Osteoblast (primary cell): ENCODE results near the gene ADAMTS16. TPM values are rescaled to one million over a fixed set of nuclear protein-coding genes. Genes with fewer than 3 reads are reported as not detected.

Experiments
- DNase-seq: peaks from one replicate; pipeline ENCODE4 v3.0.0; 2011; ENCODE audit warnings: low spot score, mixed read lengths; ENCODE audit not compliant: insufficient read length; ENCODE audit errors: missing footprints
- H2AFZ ChIP-seq: 2 replicates; pipeline ENCODE4 v1.6.0; 2011; ENCODE audit warnings: mild to moderate bottlenecking, low read length
- H3K27ac ChIP-seq: 2 replicates; pipeline ENCODE4 v1.5.1; 2011; ENCODE audit warnings: mild to moderate bottlenecking, low read depth, low read length, moderate library complexity
- H3K27me3 ChIP-seq: 2 replicates; pipeline ENCODE4 v1.6.0; 2012; ENCODE audit warnings: mild to moderate bottlenecking, control low read depth, inconsistent platforms, low read length, moderate library complexity; ENCODE audit not compliant: insufficient read depth
- H3K36me3 ChIP-seq: 2 replicates; pipeline ENCODE4 v1.5.1; 2011; ENCODE audit warnings: mild to moderate bottlenecking, low read length, control low read depth, moderate library complexity; ENCODE audit not compliant: insufficient read depth
- H3K4me1 ChIP-seq: 2 replicates; pipeline ENCODE4 v1.5.1; 2011; ENCODE audit warnings: mild to moderate bottlenecking, low read length, control low read depth, moderate library complexity; ENCODE audit not compliant: insufficient read depth
- H3K4me2 ChIP-seq: 2 replicates; pipeline ENCODE4 v1.6.0; 2011; ENCODE audit warnings: mild to moderate bottlenecking, low read length; ENCODE audit not compliant: insufficient read depth
- H3K4me3 ChIP-seq: fragments of 200-600 bp; sonication (generic); 3 replicates; pipeline ENCODE4 v1.5.1; 2012; ENCODE audit warnings: mild to moderate bottlenecking, low read length, inconsistent platforms; ENCODE audit not compliant: insufficient read depth
- H3K79me2 ChIP-seq: 2 replicates; pipeline ENCODE4 v1.6.0; 2012; ENCODE audit warnings: mild to moderate bottlenecking, low read length, control low read depth, inconsistent platforms; ENCODE audit not compliant: insufficient read depth
- H3K9me3 ChIP-seq: 2 replicates; pipeline ENCODE4 v1.5.1; 2011; ENCODE audit warnings: low read depth, low read length, control low read depth
- H4K20me1 ChIP-seq: 2 replicates; pipeline ENCODE4 v1.6.0; 2012; ENCODE audit warnings: mild to moderate bottlenecking, low read length, control low read depth; ENCODE audit not compliant: insufficient read depth
- total RNA-seq: library from RNA; depleted of rRNA; stranded (reverse); fragments of >200 nt; gene quantifications from 2 replicates; pipeline ENCODE4 v1.2.3, GENCODE V29; 2012
- TF ChIP-seq, protein P1 (sequence below): IDR thresholded peaks from 2 replicates; pipeline ENCODE4 v1.5.1; 2011; ENCODE audit warnings: mild to moderate bottlenecking, low read depth, low read length, moderate library complexity; ENCODE audit errors: extremely low read depth

Gene ADAMTS16
- total RNA-seq, 1 donor = 1.4 TPM

DNA sequence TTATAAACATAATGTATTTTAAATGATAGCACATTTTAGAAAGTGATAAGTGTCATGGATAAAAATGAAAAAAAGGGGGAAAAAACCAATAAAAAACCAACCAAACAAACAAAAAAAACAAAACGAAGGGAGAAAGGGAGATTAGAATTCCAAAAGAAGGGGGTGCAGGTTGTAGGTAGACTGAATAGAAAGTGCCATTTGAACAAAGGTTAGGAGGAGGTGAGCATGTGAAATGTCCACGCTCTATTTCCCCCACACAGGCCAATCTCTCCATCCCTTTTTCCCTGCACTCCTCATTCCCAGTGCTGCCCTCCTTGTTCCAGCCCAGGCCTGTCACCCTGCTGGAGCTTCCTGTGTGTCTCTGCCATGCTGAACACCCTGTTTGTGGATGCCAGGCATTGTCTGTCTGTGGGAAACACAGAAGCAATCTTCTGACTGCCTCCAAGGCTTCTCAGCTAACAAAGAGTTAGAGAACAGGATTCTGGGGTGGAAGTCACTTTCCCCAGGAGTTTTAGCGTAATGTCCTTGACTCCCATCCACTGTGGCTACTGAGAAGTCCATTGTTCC, 138.8 kb downstream of the ADAMTS16 start:
- H3K79me2 ChIP-seq = no peaks in the 10 kb centered on the region
- no peaks in the 10 kb centered on the region for H3K4me1 ChIP-seq
- DNase-seq = no peak
- H3K27me3 ChIP-seq = no peaks in the 10 kb centered on the region
- no peaks in the 10 kb centered on the region for H3K36me3 ChIP-seq
- H4K20me1 ChIP-seq = no peaks in the 10 kb centered on the region
- no peak overlapping the region for H3K4me3 ChIP-seq
- no peaks in the 10 kb centered on the region for H3K9me3 ChIP-seq
- no peak overlapping the region for H3K27ac ChIP-seq
- H3K4me2 ChIP-seq = no peak overlapping the region
- H2AFZ ChIP-seq = no peak overlapping the region
- TF ChIP-seq, protein P1, sequence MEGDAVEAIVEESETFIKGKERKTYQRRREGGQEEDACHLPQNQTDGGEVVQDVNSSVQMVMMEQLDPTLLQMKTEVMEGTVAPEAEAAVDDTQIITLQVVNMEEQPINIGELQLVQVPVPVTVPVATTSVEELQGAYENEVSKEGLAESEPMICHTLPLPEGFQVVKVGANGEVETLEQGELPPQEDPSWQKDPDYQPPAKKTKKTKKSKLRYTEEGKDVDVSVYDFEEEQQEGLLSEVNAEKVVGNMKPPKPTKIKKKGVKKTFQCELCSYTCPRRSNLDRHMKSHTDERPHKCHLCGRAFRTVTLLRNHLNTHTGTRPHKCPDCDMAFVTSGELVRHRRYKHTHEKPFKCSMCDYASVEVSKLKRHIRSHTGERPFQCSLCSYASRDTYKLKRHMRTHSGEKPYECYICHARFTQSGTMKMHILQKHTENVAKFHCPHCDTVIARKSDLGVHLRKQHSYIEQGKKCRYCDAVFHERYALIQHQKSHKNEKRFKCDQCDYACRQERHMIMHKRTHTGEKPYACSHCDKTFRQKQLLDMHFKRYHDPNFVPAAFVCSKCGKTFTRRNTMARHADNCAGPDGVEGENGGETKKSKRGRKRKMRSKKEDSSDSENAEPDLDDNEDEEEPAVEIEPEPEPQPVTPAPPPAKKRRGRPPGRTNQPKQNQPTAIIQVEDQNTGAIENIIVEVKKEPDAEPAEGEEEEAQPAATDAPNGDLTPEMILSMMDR = no peak

DNA sequence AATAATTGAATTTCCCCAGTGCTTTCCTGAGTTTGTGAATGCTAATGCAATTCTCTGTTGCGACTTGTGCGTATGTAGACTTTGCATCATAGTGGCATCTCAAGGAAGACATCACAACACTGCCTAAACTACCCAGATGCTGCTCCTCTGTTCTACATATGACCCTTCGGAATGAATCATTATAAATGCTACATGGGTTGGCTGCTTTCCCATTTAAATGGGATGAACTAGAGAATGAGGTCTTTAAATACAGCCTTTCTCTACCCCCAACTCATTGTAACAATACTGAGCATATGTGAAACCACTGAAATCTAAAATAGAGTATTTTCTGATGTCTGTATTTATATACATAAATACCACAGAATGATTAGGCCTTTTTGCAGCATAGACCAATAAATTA, 145.8 kb downstream of the ADAMTS16 start:
- H3K36me3 ChIP-seq = no peaks in the 10 kb centered on the region
- no peaks in the 10 kb centered on the region for H4K20me1 ChIP-seq
- TF ChIP-seq, protein P1 = no peak
- no peak overlapping the region for H3K27ac ChIP-seq
- no peak overlapping the region for H3K4me2 ChIP-seq
- no peak overlapping the region for H2AFZ ChIP-seq
- H3K9me3 ChIP-seq = no peaks in the 10 kb centered on the region
- H3K4me3 ChIP-seq = no peak overlapping the region
- DNase-seq = no peak
- no peaks in the 10 kb centered on the region for H3K79me2 ChIP-seq
- peaks cover 5% of the 10 kb centered on the region for H3K4me1 ChIP-seq
- no peaks in the 10 kb centered on the region for H3K27me3 ChIP-seq

DNA sequence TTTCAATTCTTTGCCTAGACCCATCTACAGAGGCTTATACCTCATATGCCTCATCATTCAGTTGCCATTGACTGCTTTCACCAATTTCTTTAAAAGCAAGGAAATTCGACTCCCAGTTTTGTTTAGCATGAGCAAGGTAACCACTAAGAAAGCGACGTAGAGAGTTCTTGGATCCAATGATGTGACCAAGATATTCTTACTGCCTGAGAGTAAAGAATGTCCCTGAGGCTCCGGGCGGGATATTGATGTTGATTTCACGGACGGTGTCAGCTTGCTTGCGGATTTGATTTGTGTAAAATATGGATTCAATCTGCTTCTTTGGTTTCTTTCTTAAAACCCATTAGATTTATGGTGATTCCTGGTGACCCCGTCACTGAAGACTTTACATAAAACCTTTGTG, 147.3 kb downstream of the ADAMTS16 start:
- no peak overlapping the region for H2AFZ ChIP-seq
- H3K4me3 ChIP-seq = no peak overlapping the region
- H3K9me3 ChIP-seq = no peaks in the 10 kb centered on the region
- no peaks in the 10 kb centered on the region for H4K20me1 ChIP-seq
- H3K79me2 ChIP-seq = no peaks in the 10 kb centered on the region
- TF ChIP-seq, protein P1 = no peak
- H3K4me1 ChIP-seq = peaks cover 8% of the 10 kb centered on the region
- H3K27ac ChIP-seq = no peak overlapping the region
- H3K4me2 ChIP-seq = no peak overlapping the region
- no peaks in the 10 kb centered on the region for H3K36me3 ChIP-seq
- H3K27me3 ChIP-seq = no peaks in the 10 kb centered on the region
- no peak for DNase-seq

DNA sequence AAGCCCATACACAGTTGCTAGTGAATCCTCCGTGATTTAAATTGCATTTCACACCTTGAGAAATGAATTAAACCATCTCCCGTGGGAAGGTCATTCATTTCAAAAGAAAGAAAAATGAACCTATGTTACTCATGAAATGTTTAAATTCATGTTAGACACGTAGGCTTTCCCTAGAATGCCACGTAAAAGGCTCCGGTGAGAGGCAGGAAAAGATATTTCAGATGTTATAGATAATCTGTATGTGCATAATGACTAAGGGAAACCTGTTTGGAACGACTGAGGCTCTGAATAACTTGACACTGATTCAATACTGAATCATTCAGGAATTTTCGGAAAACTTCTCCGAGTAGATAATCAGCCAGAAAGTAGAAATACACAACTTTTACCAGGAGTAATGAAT, 148.1 kb downstream of the ADAMTS16 start:
- Histone ChIP-seq H3K9me3 (no peaks in the 10 kb centered on the region), H2AFZ (no peak overlapping the region), H3K27me3 (no peaks in the 10 kb centered on the region), H3K79me2 (no peaks in the 10 kb centered on the region), H3K4me3 (no peak overlapping the region), H3K4me2 (no peak overlapping the region), H3K27ac (peak overlapping the region; percentile 30), H3K36me3 (no peaks in the 10 kb centered on the region), H4K20me1 (no peaks in the 10 kb centered on the region), H3K4me1 (peaks cover 8% of the 10 kb centered on the region)
- TF ChIP-seq, protein P1 = no peak
- no peak for DNase-seq
